Endodermal cell (in vitro differentiated cells): ENCODE data around the gene TNFRSF1B. TPM values are rescaled to one million over a fixed set of nuclear protein-coding genes. Genes with fewer than 3 reads are reported as not detected.

Source experiments
- DNase-seq: peaks from one replicate; pipeline ENCODE4 v3.0.0-alpha.2; 2017
- H3K27ac ChIP-seq: 2 replicates; pipeline ENCODE4 v1.5.1; 2013; ENCODE audit warnings: mild to moderate bottlenecking, low read depth, low read length, moderate library complexity
- H3K27me3 ChIP-seq: 2 replicates; pipeline ENCODE4 v1.6.1; 2013; ENCODE audit warnings: mild to moderate bottlenecking, low read length, moderate library complexity; ENCODE audit not compliant: insufficient read depth, control insufficient read depth, poor library complexity, severe bottlenecking
- H3K36me3 ChIP-seq: 2 replicates; pipeline ENCODE4 v1.7.0; 2013; ENCODE audit warnings: mild to moderate bottlenecking, low read length, moderate library complexity; ENCODE audit not compliant: control insufficient read depth, insufficient read depth
- H3K4me1 ChIP-seq: one replicate; pipeline ENCODE4 v1.7.0; 2013; ENCODE audit warnings: low read length; ENCODE audit not compliant: control insufficient read depth, insufficient read depth
- H3K4me3 ChIP-seq: 2 replicates; pipeline ENCODE4 v1.5.1; 2013; ENCODE audit warnings: mild to moderate bottlenecking, low read length, moderate library complexity
- H3K9ac ChIP-seq: 2 replicates; pipeline ENCODE4 v1.6.1; 2013; ENCODE audit warnings: mild to moderate bottlenecking, low read length, moderate library complexity; ENCODE audit not compliant: poor library complexity, severe bottlenecking; ENCODE audit errors: extremely low read depth
- H3K9me3 ChIP-seq: 2 replicates; pipeline ENCODE4 v1.6.1; 2013; ENCODE audit warnings: mild to moderate bottlenecking, low read length, moderate library complexity; ENCODE audit not compliant: control insufficient read depth
- H3K27ac Mint-ChIP-seq: 2 replicates; pipeline ENCODE4 v1.8.0; 2020; ENCODE audit warnings: mixed read lengths
- H3K27me3 Mint-ChIP-seq: 2 replicates; pipeline ENCODE4 v1.8.0; 2021; ENCODE audit warnings: mild to moderate bottlenecking, mixed read lengths; ENCODE audit not compliant: insufficient read depth
- H3K36me3 Mint-ChIP-seq: 2 replicates; pipeline ENCODE4 v1.8.0; 2020; ENCODE audit warnings: low read depth, mixed read lengths
- H3K4me1 Mint-ChIP-seq: 2 replicates; pipeline ENCODE4 v1.8.0; 2020; ENCODE audit warnings: mixed read lengths
- H3K4me3 Mint-ChIP-seq: 2 replicates; pipeline ENCODE4 v1.8.0; 2020; ENCODE audit warnings: mild to moderate bottlenecking, moderate library complexity, mixed read lengths
- H3K9me3 Mint-ChIP-seq: 2 replicates; pipeline ENCODE4 v1.8.0; 2020; ENCODE audit warnings: mild to moderate bottlenecking, mixed read lengths
- WGBS, 2 experiments: methylation state at CpG; one replicate each; pipeline versions ENCODE4 v1.1.5 to v1.1.7; 2013; ENCODE audit warnings: missing lambda C conversion rate in 2 of 2, mixed read lengths in 1 of 2; ENCODE audit not compliant: insufficient coverage in 1 of 2, insufficient read length in 1 of 2; 5-methylcytosine and 5-hydroxymethylcytosine counted together
- total RNA-seq, 2 donors: library from RNA; stranded (reverse); fragmentation: NEBNext Ultra II Directional in 1 of 2; extraction: Animal tissue kit (Norgen Biotek cat#: 25700) in 1 of 2; gene quantifications; 2 replicates in 1 of 2; 3 replicates in 1 of 2; pipeline ENCODE4 v1.2.1, GENCODE V29; 2021
- TF ChIP-seq, protein P1 (sequence below): fragments of 200-600 bp; sonication (generic); conservative IDR thresholded peaks from 2 replicates; pipeline ENCODE4 v1.5.0; 2021; ENCODE audit warnings: antibody characterized with exemption, mild to moderate bottlenecking

Gene TNFRSF1B
- total RNA-seq, 2 donors from 2014 or later: 0.24 to 0.40 TPM

DNA sequence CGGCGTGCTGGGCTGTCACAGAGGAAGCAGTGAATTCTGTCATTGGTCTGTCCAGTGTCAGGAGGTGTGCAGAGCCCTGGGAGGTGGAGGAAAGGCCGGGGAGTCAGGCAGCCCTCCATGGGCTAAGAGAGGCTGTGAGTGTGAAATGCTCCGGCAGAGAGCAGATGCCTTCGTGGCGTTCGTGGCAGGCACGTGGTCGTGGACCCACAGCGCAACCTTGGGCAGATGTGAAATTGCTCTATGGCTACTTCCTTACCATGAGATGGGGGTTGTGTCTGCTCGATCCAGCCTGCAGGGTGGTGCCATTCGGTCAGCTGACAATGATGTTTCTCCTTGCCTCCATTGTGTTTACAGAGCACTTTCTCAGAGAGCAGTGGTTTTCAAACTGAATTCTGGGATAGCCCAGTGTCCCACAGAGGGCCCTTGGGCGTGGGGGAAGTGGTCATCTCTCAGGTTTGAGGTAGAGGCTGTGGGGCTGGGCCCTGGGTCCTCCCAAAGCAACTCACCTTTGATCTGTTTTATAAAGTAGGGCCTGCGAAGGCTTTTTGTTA lies 27.9 kb downstream of the TNFRSF1B start:
- DNase-seq: no peak
- no peak overlapping the region for H3K4me3 Mint-ChIP-seq
- no peaks in the 10 kb centered on the region for H3K9me3 Mint-ChIP-seq
- TF ChIP-seq, protein P1, sequence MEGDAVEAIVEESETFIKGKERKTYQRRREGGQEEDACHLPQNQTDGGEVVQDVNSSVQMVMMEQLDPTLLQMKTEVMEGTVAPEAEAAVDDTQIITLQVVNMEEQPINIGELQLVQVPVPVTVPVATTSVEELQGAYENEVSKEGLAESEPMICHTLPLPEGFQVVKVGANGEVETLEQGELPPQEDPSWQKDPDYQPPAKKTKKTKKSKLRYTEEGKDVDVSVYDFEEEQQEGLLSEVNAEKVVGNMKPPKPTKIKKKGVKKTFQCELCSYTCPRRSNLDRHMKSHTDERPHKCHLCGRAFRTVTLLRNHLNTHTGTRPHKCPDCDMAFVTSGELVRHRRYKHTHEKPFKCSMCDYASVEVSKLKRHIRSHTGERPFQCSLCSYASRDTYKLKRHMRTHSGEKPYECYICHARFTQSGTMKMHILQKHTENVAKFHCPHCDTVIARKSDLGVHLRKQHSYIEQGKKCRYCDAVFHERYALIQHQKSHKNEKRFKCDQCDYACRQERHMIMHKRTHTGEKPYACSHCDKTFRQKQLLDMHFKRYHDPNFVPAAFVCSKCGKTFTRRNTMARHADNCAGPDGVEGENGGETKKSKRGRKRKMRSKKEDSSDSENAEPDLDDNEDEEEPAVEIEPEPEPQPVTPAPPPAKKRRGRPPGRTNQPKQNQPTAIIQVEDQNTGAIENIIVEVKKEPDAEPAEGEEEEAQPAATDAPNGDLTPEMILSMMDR: no peak
- Histone ChIP-seq H3K27me3 (no peaks in the 10 kb centered on the region), H3K9ac (no peak overlapping the region), H3K36me3 (no peaks in the 10 kb centered on the region), H3K4me1 (no peaks in the 10 kb centered on the region), H3K9me3 (no peaks in the 10 kb centered on the region), H3K27ac (no peak overlapping the region), H3K4me3 (no peak overlapping the region)
- H3K27me3 Mint-ChIP-seq: no peaks in the 10 kb centered on the region
- 85 to 92% methylated on average over 9 to 14 of the region's 14 CpGs for WGBS, 2 experiments
- no peak overlapping the region for H3K27ac Mint-ChIP-seq
- H3K4me1 Mint-ChIP-seq: no peaks in the 10 kb centered on the region
- no peaks in the 10 kb centered on the region for H3K36me3 Mint-ChIP-seq

DNA sequence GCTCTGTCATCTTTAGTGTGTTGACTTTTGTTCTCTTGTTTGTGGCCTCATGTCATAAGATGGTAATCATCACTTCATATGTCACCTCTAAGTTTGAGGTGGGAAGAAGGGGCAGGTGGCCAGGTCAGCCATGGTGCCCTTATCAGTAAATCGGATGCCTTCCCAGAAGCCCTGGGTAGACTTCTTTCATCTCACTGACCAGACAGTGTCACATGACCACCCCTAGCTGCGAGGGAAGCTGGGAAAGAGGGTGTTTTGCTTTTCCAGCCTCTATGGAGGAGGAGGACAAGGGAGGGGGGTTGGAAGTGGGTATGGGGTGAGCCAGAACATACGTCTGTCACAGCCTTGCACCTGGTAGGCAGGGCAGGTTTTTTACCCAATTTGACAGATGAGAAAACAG lies 28.6 kb downstream of the TNFRSF1B start:
- DNase-seq: no peak
- no peaks in the 10 kb centered on the region for H3K27me3 ChIP-seq
- H3K27ac Mint-ChIP-seq: no peak overlapping the region
- H3K9me3 ChIP-seq: no peaks in the 10 kb centered on the region
- no peak overlapping the region for H3K4me3 Mint-ChIP-seq
- no peaks in the 10 kb centered on the region for H3K9me3 Mint-ChIP-seq
- no peaks in the 10 kb centered on the region for H3K4me1 ChIP-seq
- WGBS, 2 experiments: 57 to 88% methylated on average over 1 to 3 of the region's 3 CpGs
- TF ChIP-seq, protein P1: no peak
- H3K27ac ChIP-seq: no peak overlapping the region
- no peaks in the 10 kb centered on the region for H3K27me3 Mint-ChIP-seq
- H3K4me1 Mint-ChIP-seq: no peaks in the 10 kb centered on the region
- no peaks in the 10 kb centered on the region for H3K36me3 ChIP-seq
- no peaks in the 10 kb centered on the region for H3K36me3 Mint-ChIP-seq
- no peak overlapping the region for H3K9ac ChIP-seq
- H3K4me3 ChIP-seq: no peak overlapping the region

DNA sequence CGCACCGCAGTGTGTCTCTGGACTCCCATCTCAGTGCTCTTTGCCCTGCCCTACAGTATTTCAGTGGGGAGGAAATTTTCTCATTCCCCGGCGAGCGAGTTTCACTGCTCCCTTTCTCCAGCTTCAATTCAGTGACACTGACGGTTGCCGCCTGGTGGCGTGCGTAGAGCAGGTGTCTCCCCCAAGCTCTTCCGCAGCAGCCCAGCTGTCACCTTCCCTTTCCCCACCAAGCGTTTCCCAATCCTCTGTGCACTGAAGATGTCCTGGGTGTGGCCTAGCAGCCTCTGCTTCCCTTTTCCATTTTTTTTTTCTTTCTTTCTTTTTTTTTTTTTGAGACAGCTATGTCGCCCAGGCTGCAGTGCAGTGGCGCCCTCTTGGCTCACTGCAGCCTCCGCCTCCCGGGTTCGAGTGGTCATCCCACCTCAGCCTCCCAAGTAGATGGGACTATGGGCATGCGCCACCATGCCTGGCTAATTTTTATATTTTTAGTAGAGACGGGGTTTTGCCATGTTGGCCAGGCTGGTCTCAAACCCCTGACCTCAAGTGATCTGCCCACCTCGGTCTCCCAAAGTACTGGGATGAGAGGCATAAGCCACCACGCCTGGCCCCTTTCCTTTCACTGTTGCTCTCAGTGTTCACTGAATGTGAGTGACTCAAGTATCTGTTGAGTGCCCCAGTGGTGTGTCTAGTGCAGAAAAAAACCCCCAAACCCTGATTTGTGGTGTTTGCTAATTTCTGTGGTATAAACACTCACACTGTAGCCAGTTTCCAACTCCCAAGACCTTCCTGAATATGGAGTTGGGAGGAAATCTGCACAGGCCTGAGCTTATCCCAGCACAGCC lies 30.1 kb downstream of the TNFRSF1B start:
- Mint-ChIP-seq H3K36me3 (no peaks in the 10 kb centered on the region), H3K4me3 (no peak overlapping the region), H3K27me3 (no peaks in the 10 kb centered on the region), H3K4me1 (no peaks in the 10 kb centered on the region), H3K9me3 (no peaks in the 10 kb centered on the region), H3K27ac (no peak overlapping the region)
- Histone ChIP-seq H3K4me3 (no peak overlapping the region), H3K9ac (no peak overlapping the region), H3K27me3 (no peaks in the 10 kb centered on the region), H3K4me1 (no peaks in the 10 kb centered on the region), H3K9me3 (no peaks in the 10 kb centered on the region), H3K27ac (no peak overlapping the region), H3K36me3 (no peaks in the 10 kb centered on the region)
- WGBS, 2 experiments: 64 to 75% methylated on average over 14 to 20 of the region's 20 CpGs
- TF ChIP-seq, protein P1: peak; percentile 77
- DNase-seq: peak; percentile 86
